Hepatocyte (in vitro differentiated cells): ENCODE measurements around the gene PDCL3.

ENCODE experiments used
- CTCF ChIP-seq: fragments of 200-600 bp; sonication (generic); IDR thresholded peaks from 2 replicates; pipeline ENCODE4 v1.5.1; 2016; ENCODE audit warnings: antibody characterized with exemption, mild to moderate bottlenecking; ENCODE audit not compliant: poor library complexity
- EZH2 ChIP-seq: fragments of 200-600 bp; sonication (generic); IDR thresholded peaks from 2 replicates; pipeline ENCODE4 v1.6.1; 2016; ENCODE audit warnings: antibody characterized with exemption, mild to moderate bottlenecking, borderline replicate concordance

GRCh38 chr2:100527440-100528015 lies 35.3 kb upstream of the PDCL3 start:
- TF ChIP-seq CTCF (no peak), EZH2 (no peak)
